GM19025 (cell line): ENCODE results near the gene SLC25A22.

Source experiments
- ATAC-seq: cut with Tn5 transposase; IDR thresholded peaks from one replicate; pipeline ENCODE4 v1.9.1; 2021; ENCODE audit warnings: mild to moderate bottlenecking, low read depth, moderate library complexity; ENCODE audit not compliant: unreplicated experiment

SLC25A22 gene

GRCh38 chr11:798093-798713 is at the start of gene SLC25A22:
TSS of gene SLC25A22 (minus strand) at chr11:798281. CDS start at chr11:795006, 3,275 bp downstream.
- peak; percentile 65 for ATAC-seq

GRCh38 chr11:847876-848275 is 49.8 kb upstream of the SLC25A22 start:
- no peak for ATAC-seq

- no peak for ATAC-seq
Measured at GRCh38 chr11:846496-847098, 48.5 kb upstream of the SLC25A22 start.

GRCh38 chr11:845872-846495 is 47.9 kb upstream of the SLC25A22 start:
- ATAC-seq: no peak

GRCh38 chr11:844693-845644 is 46.9 kb upstream of the SLC25A22 start:
- no peak for ATAC-seq

GRCh38 chr11:843818-844692 is 46.0 kb upstream of the SLC25A22 start:
- ATAC-seq: no peak

GRCh38 chr11:843086-843734 is 45.1 kb upstream of the SLC25A22 start:
- peak; percentile 9 for ATAC-seq

GRCh38 chr11:842370-843002 is 44.4 kb upstream of the SLC25A22 start, which contains the start of the genes POLR2L and TSPAN4:
TSS of gene POLR2L (minus strand) at chr11:842529. CDS start at chr11:842508, 21 bp downstream.
TSS of gene TSPAN4 (plus strand) at chr11:842852. CDS start at chr11:850305, 7,453 bp downstream.
- ATAC-seq: peak; percentile 59

GRCh38 chr11:841981-842369 is 43.9 kb upstream of the SLC25A22 start:
- ATAC-seq: peak; percentile 17

- ATAC-seq: no peak
Measured at GRCh38 chr11:839875-840617, 42.0 kb upstream of the SLC25A22 start.

GRCh38 chr11:839280-839623 is 41.2 kb upstream of the SLC25A22 start:
- ATAC-seq: no peak

GRCh38 chr11:838441-839279 is 40.6 kb upstream of the SLC25A22 start:
- no peak for ATAC-seq

GRCh38 chr11:837990-838307 is 39.9 kb upstream of the SLC25A22 start:
- no peak for ATAC-seq

- ATAC-seq: no peak
Measured at GRCh38 chr11:837189-837989, 39.3 kb upstream of the SLC25A22 start.

GRCh38 chr11:836700-837099 is 38.6 kb upstream of the SLC25A22 start:
- no peak for ATAC-seq

- ATAC-seq: no peak
Measured at GRCh38 chr11:836274-836673, 38.2 kb upstream of the SLC25A22 start.
